ENCODE measurements around the gene CNPY4. TPM values are rescaled to one million over a fixed set of nuclear protein-coding genes. Genes with fewer than 3 reads are reported as not detected.
A peak's percentile ranks its signal among the peaks of the same experiment; 100 is the strongest.

CNPY4 gene
- total RNA-seq, 1 donor from 2014 or later = 27.7 TPM

GRCh38 chr7:100093925-100094486 is 25.4 kb upstream of the CNPY4 start:
- H3K27me3 Mint-ChIP-seq (ENCODE audit: low read depth) = peaks cover 59% of the 10 kb centered on the region
- peaks cover 66% of the 10 kb centered on the region for H3K36me3 Mint-ChIP-seq (ENCODE audit: low read depth)
- no peak for DNase-seq (ENCODE audit: low read depth, low spot score)
- TF ChIP-seq, protein P1, sequence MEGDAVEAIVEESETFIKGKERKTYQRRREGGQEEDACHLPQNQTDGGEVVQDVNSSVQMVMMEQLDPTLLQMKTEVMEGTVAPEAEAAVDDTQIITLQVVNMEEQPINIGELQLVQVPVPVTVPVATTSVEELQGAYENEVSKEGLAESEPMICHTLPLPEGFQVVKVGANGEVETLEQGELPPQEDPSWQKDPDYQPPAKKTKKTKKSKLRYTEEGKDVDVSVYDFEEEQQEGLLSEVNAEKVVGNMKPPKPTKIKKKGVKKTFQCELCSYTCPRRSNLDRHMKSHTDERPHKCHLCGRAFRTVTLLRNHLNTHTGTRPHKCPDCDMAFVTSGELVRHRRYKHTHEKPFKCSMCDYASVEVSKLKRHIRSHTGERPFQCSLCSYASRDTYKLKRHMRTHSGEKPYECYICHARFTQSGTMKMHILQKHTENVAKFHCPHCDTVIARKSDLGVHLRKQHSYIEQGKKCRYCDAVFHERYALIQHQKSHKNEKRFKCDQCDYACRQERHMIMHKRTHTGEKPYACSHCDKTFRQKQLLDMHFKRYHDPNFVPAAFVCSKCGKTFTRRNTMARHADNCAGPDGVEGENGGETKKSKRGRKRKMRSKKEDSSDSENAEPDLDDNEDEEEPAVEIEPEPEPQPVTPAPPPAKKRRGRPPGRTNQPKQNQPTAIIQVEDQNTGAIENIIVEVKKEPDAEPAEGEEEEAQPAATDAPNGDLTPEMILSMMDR (conservative IDR thresholded peaks at IDR 0.05) = no peak
- no peaks in the 10 kb centered on the region for H3K9me3 Mint-ChIP-seq
- H3K27ac Mint-ChIP-seq (ENCODE audit: unreplicated experiment) = peak overlapping the region; percentile 92
- H3K4me1 Mint-ChIP-seq = peaks cover 71% of the 10 kb centered on the region
- peak overlapping the region; percentile 99 for H3K4me3 Mint-ChIP-seq

DNA sequence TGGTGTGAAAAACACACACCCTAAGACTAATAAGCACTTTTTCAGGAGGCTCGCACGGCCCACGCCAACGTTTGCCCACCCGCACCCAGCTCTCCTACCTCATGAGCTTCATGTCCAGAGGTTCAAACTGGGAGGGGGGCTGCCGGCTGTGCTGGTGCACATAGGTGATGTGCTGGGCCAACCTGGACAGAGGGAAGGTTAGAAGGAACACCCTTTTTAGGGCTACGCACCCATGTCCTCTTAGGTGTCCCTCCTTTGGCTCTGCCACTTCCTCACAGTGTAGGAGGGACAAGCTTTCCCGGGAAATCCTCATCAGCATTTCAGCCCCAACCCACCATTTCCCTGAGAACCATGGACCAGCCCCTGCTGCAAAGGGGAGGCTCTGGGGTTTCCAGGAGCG is 24.1 kb upstream of the CNPY4 start:
- DNase-seq (ENCODE audit: low read depth, low spot score) = no peak
- TF ChIP-seq, protein P1 (conservative IDR thresholded peaks at IDR 0.05) = no peak
- peaks cover 79% of the 10 kb centered on the region for H3K36me3 Mint-ChIP-seq (ENCODE audit: low read depth)
- H3K9me3 Mint-ChIP-seq = no peaks in the 10 kb centered on the region
- H3K27ac Mint-ChIP-seq (ENCODE audit: unreplicated experiment) = no peak overlapping the region
- peaks cover 75% of the 10 kb centered on the region for H3K4me1 Mint-ChIP-seq
- peaks cover 57% of the 10 kb centered on the region for H3K27me3 Mint-ChIP-seq (ENCODE audit: low read depth)
- peak overlapping the region; percentile 99 for H3K4me3 Mint-ChIP-seq

DNA sequence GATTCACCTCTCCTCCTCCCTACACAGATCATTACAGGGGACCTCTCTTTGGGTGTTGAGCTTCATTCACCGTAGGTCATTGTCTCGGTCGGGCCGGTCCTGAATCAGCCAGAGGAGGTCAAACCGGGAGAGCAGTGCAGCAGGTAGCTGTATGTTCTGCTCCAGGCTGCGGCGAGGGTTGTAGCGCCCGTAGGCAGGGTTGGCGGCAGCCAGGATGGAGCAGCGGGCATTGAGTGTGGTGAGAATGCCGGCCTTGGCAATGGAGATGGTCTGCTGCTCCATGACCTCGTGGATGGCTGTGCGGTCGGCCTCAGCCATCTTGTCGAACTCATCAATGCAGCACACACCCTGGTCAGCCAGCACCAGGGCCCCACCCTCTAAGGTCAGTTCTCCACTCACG is 23.7 kb upstream of the CNPY4 start:
- TF ChIP-seq, protein P1 (conservative IDR thresholded peaks at IDR 0.05) = no peak
- peak overlapping the region; percentile 99 for H3K4me3 Mint-ChIP-seq
- DNase-seq (ENCODE audit: low read depth, low spot score) = no peak
- peaks cover 79% of the 10 kb centered on the region for H3K36me3 Mint-ChIP-seq (ENCODE audit: low read depth)
- no peak overlapping the region for H3K27ac Mint-ChIP-seq (ENCODE audit: unreplicated experiment)
- H3K4me1 Mint-ChIP-seq = peaks cover 72% of the 10 kb centered on the region
- H3K9me3 Mint-ChIP-seq = no peaks in the 10 kb centered on the region
- H3K27me3 Mint-ChIP-seq (ENCODE audit: low read depth) = peaks cover 55% of the 10 kb centered on the region

- peak overlapping the region; percentile 99 for H3K4me3 Mint-ChIP-seq
- DNase-seq (ENCODE audit: low read depth, low spot score) = no peak
- H3K27ac Mint-ChIP-seq (ENCODE audit: unreplicated experiment) = peak overlapping the region; percentile 96
- peaks cover 63% of the 10 kb centered on the region for H3K4me1 Mint-ChIP-seq
- H3K27me3 Mint-ChIP-seq (ENCODE audit: low read depth) = peaks cover 38% of the 10 kb centered on the region
- H3K36me3 Mint-ChIP-seq (ENCODE audit: low read depth) = peaks cover 53% of the 10 kb centered on the region
- H3K9me3 Mint-ChIP-seq = no peaks in the 10 kb centered on the region
- TF ChIP-seq, protein P1 (conservative IDR thresholded peaks at IDR 0.05) = no peak
These were observed 20.5 kb upstream of the CNPY4 start for GRCh38 chr7:100098913-100099312.

DNA sequence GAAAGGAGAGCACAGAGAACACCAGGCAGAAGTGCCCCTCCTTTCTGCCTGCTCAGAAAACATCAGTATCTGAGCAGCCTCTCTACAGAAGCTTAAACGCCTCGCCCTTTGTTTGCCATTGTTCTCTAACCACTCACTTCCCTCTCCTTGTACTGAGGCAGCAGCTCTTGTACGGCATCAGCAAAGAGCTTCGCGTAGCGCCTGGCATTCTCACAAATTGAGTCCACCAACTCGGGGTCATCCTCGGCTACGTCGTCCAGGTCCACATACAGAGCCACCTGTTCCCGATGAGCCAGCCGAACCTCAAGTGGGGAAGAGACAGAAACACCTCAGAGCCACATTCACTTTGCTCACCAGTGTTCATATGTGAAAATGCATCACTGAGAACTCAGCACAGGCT is 20.0 kb upstream of the CNPY4 start:
- peaks cover 62% of the 10 kb centered on the region for H3K4me1 Mint-ChIP-seq
- H3K36me3 Mint-ChIP-seq (ENCODE audit: low read depth) = peaks cover 52% of the 10 kb centered on the region
- peaks cover 37% of the 10 kb centered on the region for H3K27me3 Mint-ChIP-seq (ENCODE audit: low read depth)
- no peak for DNase-seq (ENCODE audit: low read depth, low spot score)
- peak overlapping the region; percentile 100 for H3K27ac Mint-ChIP-seq (ENCODE audit: unreplicated experiment)
- TF ChIP-seq, protein P1 (conservative IDR thresholded peaks at IDR 0.05) = no peak
- H3K9me3 Mint-ChIP-seq = no peaks in the 10 kb centered on the region
- H3K4me3 Mint-ChIP-seq = peak overlapping the region; percentile 99
